HL-60 (cell line): ENCODE data around the gene SP5.

Source experiments
- CTCF ChIP-seq: IDR thresholded peaks from one replicate; pipeline ENCODE4 v1.5.1; 2011; ENCODE audit warnings: low read length, control low read depth, inconsistent platforms; ENCODE audit not compliant: insufficient read depth
- GABPA ChIP-seq: IDR thresholded peaks from 2 replicates; pipeline ENCODE4 v1.6.1; 2012; ENCODE audit warnings: low read depth
- POLR2AphosphoS5 ChIP-seq: IDR thresholded peaks from 2 replicates; pipeline ENCODE4 v1.6.1; 2012; ENCODE audit warnings: low read depth
- REST ChIP-seq: IDR thresholded peaks from 2 replicates; pipeline ENCODE4 v1.6.1; 2012; ENCODE audit warnings: low read depth; ENCODE audit not compliant: insufficient replicate concordance

- no peak for TF ChIP-seq CTCF
- no peak for TF ChIP-seq GABPA
- TF ChIP-seq REST = no peak
- TF ChIP-seq POLR2AphosphoS5 = no peak
Observed at GRCh38 chr2:170713543-170714380, 1.4 kb upstream of the SP5 start.
